HepG2 (cell line): ENCODE data around the gene IL15RA.

Source experiments
- CBX2 ChIP-seq, 2 experiments: fragments of 200-600 bp in 1 of 2; sonication (generic); formaldehyde crosslinking in 1 of 2; IDR thresholded peaks; 2 replicates each; pipeline versions ENCODE4 v1.7.0 to v1.8.1; 2018 to 2022; ENCODE audit warnings: low read depth in 2 of 2, low read length in 1 of 2, mild to moderate bottlenecking in 1 of 2, missing genetic modification reagents in 1 of 2
- CEBPB ChIP-seq: IDR thresholded peaks from 2 replicates; pipeline ENCODE4 v1.6.1; 2011; ENCODE audit warnings: low read depth, low read length, improper control_type of control experiment, borderline replicate concordance
- ELF4 ChIP-seq: sonication (generic); formaldehyde crosslinking; IDR thresholded peaks from 2 replicates; pipeline ENCODE4 v1.5.0; 2020; ENCODE audit warnings: missing genetic modification reagents, mild to moderate bottlenecking, moderate library complexity, borderline replicate concordance
- NFE2L1 ChIP-seq: sonication (generic); formaldehyde crosslinking; IDR thresholded peaks from 2 replicates; pipeline ENCODE4 v1.4.0; 2020; ENCODE audit warnings: missing genetic modification reagents, mild to moderate bottlenecking, borderline replicate concordance
- SMAD3 ChIP-seq: sonication (generic); formaldehyde crosslinking; IDR thresholded peaks from 2 replicates; pipeline ENCODE4 v1.4.0; 2020; ENCODE audit warnings: missing genetic modification reagents
- SMC3 ChIP-seq: IDR thresholded peaks from 2 replicates; pipeline ENCODE4 v1.6.1; 2011; ENCODE audit warnings: low read length, improper control_type of control experiment
- ZNF281 ChIP-seq: sonication (generic); formaldehyde crosslinking; IDR thresholded peaks from 2 replicates; pipeline ENCODE4 v1.4.0; 2020; ENCODE audit warnings: missing genetic modification reagents, borderline replicate concordance
- ZNF572 ChIP-seq: sonication (generic); formaldehyde crosslinking; IDR thresholded peaks from 2 replicates; pipeline ENCODE4 v1.5.1; 2020; ENCODE audit warnings: mild to moderate bottlenecking, missing genetic modification reagents
- TF ChIP-seq, protein P1 (sequence below): IDR thresholded peaks from 2 replicates; pipeline ENCODE4 v1.6.1; 2016; ENCODE audit warnings: low read depth, missing genetic modification reagents, missing compliant biosample characterization
- TF ChIP-seq, protein P2 (sequence below), 2 experiments: IDR thresholded peaks; 2 replicates each; pipeline ENCODE4 v1.6.1; 2011 to 2012; ENCODE audit warnings: low read length in 2 of 2, borderline replicate concordance in 1 of 2, low read depth in 1 of 2, mild to moderate bottlenecking in 1 of 2, moderate library complexity in 1 of 2
- TF ChIP-seq, protein P3 (sequence below): sonication (generic); formaldehyde crosslinking; IDR thresholded peaks from 2 replicates; pipeline ENCODE4 v1.8.0; 2022; ENCODE audit warnings: mild to moderate bottlenecking, missing genetic modification reagents
- TF ChIP-seq, protein P4 (sequence below): sonication (generic); formaldehyde crosslinking; IDR thresholded peaks from 2 replicates; pipeline ENCODE4 v1.5.0; 2020; ENCODE audit warnings: mild to moderate bottlenecking, missing genetic modification reagents, moderate library complexity

- TF ChIP-seq, protein P1, sequence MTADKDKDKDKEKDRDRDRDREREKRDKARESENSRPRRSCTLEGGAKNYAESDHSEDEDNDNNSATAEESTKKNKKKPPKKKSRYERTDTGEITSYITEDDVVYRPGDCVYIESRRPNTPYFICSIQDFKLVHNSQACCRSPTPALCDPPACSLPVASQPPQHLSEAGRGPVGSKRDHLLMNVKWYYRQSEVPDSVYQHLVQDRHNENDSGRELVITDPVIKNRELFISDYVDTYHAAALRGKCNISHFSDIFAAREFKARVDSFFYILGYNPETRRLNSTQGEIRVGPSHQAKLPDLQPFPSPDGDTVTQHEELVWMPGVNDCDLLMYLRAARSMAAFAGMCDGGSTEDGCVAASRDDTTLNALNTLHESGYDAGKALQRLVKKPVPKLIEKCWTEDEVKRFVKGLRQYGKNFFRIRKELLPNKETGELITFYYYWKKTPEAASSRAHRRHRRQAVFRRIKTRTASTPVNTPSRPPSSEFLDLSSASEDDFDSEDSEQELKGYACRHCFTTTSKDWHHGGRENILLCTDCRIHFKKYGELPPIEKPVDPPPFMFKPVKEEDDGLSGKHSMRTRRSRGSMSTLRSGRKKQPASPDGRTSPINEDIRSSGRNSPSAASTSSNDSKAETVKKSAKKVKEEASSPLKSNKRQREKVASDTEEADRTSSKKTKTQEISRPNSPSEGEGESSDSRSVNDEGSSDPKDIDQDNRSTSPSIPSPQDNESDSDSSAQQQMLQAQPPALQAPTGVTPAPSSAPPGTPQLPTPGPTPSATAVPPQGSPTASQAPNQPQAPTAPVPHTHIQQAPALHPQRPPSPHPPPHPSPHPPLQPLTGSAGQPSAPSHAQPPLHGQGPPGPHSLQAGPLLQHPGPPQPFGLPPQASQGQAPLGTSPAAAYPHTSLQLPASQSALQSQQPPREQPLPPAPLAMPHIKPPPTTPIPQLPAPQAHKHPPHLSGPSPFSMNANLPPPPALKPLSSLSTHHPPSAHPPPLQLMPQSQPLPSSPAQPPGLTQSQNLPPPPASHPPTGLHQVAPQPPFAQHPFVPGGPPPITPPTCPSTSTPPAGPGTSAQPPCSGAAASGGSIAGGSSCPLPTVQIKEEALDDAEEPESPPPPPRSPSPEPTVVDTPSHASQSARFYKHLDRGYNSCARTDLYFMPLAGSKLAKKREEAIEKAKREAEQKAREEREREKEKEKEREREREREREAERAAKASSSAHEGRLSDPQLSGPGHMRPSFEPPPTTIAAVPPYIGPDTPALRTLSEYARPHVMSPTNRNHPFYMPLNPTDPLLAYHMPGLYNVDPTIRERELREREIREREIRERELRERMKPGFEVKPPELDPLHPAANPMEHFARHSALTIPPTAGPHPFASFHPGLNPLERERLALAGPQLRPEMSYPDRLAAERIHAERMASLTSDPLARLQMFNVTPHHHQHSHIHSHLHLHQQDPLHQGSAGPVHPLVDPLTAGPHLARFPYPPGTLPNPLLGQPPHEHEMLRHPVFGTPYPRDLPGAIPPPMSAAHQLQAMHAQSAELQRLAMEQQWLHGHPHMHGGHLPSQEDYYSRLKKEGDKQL: no peak
- TF ChIP-seq, protein P2, sequence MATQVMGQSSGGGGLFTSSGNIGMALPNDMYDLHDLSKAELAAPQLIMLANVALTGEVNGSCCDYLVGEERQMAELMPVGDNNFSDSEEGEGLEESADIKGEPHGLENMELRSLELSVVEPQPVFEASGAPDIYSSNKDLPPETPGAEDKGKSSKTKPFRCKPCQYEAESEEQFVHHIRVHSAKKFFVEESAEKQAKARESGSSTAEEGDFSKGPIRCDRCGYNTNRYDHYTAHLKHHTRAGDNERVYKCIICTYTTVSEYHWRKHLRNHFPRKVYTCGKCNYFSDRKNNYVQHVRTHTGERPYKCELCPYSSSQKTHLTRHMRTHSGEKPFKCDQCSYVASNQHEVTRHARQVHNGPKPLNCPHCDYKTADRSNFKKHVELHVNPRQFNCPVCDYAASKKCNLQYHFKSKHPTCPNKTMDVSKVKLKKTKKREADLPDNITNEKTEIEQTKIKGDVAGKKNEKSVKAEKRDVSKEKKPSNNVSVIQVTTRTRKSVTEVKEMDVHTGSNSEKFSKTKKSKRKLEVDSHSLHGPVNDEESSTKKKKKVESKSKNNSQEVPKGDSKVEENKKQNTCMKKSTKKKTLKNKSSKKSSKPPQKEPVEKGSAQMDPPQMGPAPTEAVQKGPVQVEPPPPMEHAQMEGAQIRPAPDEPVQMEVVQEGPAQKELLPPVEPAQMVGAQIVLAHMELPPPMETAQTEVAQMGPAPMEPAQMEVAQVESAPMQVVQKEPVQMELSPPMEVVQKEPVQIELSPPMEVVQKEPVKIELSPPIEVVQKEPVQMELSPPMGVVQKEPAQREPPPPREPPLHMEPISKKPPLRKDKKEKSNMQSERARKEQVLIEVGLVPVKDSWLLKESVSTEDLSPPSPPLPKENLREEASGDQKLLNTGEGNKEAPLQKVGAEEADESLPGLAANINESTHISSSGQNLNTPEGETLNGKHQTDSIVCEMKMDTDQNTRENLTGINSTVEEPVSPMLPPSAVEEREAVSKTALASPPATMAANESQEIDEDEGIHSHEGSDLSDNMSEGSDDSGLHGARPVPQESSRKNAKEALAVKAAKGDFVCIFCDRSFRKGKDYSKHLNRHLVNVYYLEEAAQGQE (IDR thresholded peaks at IDR 0.05; ENCODE audit: borderline replicate concordance in 1 of 2, low read depth in 1 of 2, low read length in 2 of 2): no peak
- TF ChIP-seq CEBPB: no peak
- TF ChIP-seq NFE2L1 (CRISPR knock-in tag): no peak
- TF ChIP-seq, protein P3, sequence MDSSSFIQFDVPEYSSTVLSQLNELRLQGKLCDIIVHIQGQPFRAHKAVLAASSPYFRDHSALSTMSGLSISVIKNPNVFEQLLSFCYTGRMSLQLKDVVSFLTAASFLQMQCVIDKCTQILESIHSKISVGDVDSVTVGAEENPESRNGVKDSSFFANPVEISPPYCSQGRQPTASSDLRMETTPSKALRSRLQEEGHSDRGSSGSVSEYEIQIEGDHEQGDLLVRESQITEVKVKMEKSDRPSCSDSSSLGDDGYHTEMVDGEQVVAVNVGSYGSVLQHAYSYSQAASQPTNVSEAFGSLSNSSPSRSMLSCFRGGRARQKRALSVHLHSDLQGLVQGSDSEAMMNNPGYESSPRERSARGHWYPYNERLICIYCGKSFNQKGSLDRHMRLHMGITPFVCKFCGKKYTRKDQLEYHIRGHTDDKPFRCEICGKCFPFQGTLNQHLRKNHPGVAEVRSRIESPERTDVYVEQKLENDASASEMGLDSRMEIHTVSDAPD (CRISPR knock-in tag): no peak
- TF ChIP-seq ELF4 (CRISPR knock-in tag): no peak
- no peak for TF ChIP-seq ZNF281 (CRISPR knock-in tag)
- TF ChIP-seq SMC3: no peak
- TF ChIP-seq ZNF572 (CRISPR knock-in tag): no peak
- TF ChIP-seq, protein P4, sequence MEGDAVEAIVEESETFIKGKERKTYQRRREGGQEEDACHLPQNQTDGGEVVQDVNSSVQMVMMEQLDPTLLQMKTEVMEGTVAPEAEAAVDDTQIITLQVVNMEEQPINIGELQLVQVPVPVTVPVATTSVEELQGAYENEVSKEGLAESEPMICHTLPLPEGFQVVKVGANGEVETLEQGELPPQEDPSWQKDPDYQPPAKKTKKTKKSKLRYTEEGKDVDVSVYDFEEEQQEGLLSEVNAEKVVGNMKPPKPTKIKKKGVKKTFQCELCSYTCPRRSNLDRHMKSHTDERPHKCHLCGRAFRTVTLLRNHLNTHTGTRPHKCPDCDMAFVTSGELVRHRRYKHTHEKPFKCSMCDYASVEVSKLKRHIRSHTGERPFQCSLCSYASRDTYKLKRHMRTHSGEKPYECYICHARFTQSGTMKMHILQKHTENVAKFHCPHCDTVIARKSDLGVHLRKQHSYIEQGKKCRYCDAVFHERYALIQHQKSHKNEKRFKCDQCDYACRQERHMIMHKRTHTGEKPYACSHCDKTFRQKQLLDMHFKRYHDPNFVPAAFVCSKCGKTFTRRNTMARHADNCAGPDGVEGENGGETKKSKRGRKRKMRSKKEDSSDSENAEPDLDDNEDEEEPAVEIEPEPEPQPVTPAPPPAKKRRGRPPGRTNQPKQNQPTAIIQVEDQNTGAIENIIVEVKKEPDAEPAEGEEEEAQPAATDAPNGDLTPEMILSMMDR (CRISPR knock-in tag): no peak
- TF ChIP-seq CBX2 (IDR thresholded peaks at IDR 0.05; ENCODE audit: low read depth, low read length): no peak
- TF ChIP-seq CBX2 (CRISPR knock-in tag; IDR thresholded peaks at IDR 0.05; ENCODE audit: low read depth): no peak
- no peak for TF ChIP-seq SMAD3 (CRISPR knock-in tag)
Measured at GRCh38 chr10:5948208-5948585, 29.1 kb downstream of the IL15RA start.
